NB4 (cell line): ENCODE results near the gene OOSP2.

ENCODE experiments used
- POLR2A ChIP-seq: IDR thresholded peaks from 2 replicates; pipeline ENCODE4 v1.6.1; 2011; ENCODE audit warnings: mild to moderate bottlenecking; ENCODE audit not compliant: insufficient read length; ENCODE audit errors: extremely low read depth
- TF ChIP-seq, protein P1 (sequence below): IDR thresholded peaks from one replicate; pipeline ENCODE4 v1.5.1; 2012; ENCODE audit warnings: low read depth, low read length

- no peak for TF ChIP-seq POLR2A
- TF ChIP-seq, protein P1, sequence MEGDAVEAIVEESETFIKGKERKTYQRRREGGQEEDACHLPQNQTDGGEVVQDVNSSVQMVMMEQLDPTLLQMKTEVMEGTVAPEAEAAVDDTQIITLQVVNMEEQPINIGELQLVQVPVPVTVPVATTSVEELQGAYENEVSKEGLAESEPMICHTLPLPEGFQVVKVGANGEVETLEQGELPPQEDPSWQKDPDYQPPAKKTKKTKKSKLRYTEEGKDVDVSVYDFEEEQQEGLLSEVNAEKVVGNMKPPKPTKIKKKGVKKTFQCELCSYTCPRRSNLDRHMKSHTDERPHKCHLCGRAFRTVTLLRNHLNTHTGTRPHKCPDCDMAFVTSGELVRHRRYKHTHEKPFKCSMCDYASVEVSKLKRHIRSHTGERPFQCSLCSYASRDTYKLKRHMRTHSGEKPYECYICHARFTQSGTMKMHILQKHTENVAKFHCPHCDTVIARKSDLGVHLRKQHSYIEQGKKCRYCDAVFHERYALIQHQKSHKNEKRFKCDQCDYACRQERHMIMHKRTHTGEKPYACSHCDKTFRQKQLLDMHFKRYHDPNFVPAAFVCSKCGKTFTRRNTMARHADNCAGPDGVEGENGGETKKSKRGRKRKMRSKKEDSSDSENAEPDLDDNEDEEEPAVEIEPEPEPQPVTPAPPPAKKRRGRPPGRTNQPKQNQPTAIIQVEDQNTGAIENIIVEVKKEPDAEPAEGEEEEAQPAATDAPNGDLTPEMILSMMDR: no peak
These were observed 11.1 kb upstream of the OOSP2 start for GRCh38 chr11:60029015-60029632.
